Activated gamma-delta T cell treated with Interleukin-2 at 50 U/mL for 16 hours (primary cell): ENCODE data around the gene TMPRSS11A.

Source experiments
- DNase-seq: peaks from one replicate; pipeline ENCODE4 v3.0.0-alpha.2; 2020

Gene TMPRSS11A

DNA sequence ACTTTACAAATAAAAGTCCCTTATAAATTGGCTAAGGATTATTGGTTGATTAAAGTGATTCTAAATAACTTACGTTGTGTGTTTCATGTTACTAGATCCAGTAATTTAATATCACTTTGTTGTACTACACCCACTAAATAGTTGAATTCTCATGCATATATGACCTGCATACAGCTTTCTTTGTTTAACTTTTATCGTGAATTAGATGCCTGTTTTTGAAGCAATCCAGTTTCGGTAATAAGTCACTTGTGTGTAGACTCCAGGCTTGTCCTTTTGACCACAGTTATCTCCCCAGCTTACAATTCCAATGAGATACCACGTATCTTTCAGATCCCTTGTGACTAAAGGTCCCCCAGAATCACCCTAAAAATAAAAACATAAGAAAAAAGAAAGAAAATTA lies 52.2 kb downstream of the TMPRSS11A start:
- DNase-seq, result no peak

DNA sequence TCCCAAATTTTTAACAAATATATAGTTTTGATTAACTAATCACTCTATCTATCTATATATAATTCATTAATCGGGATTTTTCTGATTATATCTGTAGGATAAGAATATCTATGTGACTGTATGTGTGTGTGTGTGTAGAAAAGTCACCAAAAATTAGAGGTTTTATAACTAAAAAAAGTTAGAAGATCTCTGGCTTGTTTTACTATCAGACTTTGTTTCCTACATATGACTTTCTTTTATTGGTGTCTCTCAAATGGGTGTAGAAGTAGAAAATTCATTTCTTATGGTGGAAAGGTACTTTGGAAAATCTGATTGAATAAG lies 52.7 kb downstream of the TMPRSS11A start:
- no peak for DNase-seq

DNA sequence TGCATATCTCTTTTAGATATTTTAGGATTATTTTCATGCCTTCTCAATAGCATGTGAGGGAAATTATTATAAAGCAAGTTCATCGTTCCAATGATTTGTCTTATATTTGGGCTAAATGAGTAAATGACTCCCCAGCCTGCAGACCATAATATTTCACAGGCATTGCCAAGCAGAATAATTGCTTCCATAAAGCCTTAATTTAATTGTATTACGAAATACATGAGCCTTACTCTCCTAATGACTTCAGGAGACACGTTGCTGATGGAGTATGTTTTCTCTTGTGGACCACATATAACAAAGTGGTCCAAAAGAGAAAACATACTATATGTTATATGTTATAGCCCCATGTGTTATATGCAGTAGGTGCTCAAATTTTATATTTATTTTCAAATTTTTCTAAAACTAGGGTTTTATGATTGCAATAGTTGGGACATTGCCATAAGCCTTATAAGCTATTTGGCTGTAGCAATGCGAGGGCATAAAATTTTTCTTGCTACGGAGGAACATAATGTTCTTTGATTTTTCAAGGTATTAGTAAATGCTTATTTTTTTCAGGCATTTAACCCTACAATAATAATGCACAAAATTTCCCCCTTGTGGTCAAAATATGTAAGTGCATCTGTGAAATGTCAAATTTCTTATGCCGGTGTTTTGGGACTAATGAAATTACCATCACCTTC lies 53.2 kb downstream of the TMPRSS11A start:
- DNase-seq, result no peak

DNA sequence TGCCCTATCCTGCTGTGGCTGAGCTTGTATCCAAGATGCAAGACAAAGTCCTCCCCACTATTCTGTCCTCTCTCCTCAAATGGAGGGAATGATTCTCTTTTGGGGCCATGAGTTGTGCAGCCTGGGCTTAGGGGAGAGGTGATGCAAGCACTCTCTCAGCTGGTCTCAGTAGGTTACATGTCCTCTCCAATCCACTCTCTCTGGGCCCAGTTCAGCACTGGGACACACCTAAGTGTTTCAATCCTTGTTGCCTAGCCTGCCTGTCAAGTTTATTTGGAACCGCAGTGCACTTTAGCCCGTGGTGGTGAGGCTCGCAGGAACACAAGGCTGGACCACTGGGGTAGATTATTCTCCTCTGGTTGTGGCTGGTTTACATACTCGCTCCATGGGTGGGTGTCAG lies 55.6 kb downstream of the TMPRSS11A start:
- no peak for DNase-seq

DNA sequence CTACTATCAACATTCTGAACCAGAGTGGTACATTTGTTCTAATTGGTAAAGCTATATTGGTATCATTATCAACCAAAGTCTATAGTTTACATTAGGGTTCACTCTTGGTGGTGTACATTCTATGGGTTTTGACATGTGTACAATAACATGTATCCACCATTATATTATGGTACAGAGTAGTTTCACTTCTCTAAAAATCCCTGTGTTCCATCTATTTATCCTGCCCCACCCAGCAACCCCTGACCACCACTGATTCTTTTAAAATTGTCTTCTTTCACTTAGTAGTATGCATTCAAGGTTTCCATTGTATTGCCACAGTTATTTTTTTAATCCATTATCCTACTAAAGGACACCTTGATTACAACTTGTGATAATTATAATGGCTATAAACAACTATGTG lies 64.2 kb downstream of the TMPRSS11A start:
- DNase-seq, result no peak

DNA sequence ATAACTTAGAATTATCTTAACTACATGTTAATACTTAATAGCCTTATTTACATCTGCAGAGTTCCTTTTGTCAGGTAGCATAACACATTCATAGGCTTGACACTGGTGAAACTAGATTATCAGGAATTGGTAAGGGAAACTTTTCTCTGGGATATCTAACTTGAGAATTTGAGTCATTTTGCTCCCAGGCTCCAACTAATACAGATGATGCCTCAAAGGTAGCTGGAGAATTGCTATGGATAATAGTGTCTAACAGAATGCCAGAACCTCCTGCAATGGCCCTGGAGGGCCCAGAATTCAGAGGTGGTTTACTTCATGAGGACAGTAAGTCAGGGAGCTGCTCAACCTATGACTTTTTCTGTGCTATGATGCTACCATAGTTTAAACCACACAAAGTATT lies 65.6 kb downstream of the TMPRSS11A start:
- no peak for DNase-seq

DNA sequence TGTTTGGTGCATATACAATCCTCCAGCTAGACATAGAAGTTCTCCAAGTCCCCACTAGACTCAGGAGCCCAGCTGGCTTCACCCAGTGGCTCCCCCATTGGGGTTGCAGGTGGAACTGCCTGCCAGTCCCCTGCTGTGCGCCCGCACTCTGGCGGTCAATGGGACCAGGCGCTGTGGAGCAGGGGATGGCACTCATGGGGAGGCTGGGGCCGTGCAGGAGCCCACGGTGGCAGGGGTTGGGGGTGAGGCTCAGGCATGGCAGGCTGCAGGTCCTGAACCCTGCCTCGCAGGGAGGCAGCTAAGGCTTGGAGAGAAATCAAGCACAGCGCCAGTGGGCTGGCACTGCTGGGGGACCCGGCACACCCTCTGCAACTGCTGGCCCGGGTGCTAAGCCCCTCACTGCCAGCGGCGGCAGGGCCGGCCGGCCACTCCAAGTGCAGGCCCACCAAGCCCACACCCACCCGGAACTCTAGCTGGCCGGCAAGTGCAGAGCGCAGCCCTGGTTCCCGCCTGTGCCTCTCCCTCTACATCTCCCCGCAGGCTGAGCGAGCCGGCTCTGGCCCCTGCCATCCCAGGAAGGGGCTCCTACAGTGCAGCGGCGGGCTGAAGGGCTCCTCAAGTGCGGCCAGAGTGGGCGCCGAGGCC lies 66.8 kb downstream of the TMPRSS11A start:
- no peak for DNase-seq

DNA sequence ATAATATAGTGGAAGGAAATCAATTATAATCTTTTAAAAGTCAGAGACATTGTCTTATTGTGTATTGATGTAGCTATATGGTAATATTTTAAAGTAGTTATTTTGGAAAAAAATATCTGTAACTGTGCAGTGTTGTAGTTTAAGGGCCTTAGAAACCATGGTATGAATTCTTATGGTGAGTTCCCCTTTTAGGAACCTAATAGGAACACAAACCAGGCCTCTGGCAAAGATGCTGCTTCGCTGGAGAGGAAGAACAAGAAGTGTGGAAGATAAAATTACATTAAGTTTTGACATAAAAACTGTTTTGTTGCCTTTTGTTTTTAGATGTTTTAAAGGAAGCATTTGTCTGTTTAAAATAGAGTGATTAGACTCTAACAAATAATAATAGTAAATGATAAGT lies 68.6 kb downstream of the TMPRSS11A start:
- DNase-seq, result no peak

DNA sequence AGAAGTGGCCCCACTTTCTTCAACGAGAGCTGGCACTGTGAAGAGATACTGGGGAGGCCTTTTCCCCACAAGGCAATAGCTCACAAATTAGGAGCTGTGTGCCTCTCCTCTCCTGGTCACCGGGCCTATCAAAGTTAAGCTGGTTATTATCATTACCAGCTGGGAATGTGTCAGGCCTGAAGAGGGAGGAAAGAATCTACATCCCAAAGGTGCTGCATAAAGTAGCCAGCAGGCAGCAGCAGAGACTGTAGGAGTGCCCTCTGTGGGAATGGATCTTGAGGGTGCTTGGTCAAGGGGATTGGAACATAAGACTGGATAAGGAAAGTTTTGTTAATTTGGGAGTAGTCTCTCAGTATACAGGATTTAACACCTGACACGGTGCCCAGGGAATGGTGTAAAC lies 70.4 kb downstream of the TMPRSS11A start:
- DNase-seq, result no peak

DNA sequence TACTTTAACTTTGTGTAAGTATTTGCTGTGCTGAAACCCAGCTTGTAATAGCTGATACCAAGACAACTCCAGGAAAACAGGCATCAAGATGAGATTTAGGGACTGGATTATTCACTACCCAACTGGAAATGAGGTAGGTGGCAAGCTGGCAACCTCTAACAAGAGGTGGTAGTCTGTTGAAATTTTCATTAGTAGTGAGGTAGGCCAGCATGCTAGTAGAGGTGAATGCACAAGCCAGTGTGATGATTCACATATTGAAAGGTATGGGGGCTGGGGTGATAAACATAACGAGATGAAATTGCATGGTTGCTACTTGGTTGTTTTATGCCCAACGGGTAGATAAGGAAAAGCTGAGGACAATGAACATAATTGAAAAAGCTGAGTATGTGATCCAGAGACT lies 71.0 kb downstream of the TMPRSS11A start:
- DNase-seq, result no peak

DNA sequence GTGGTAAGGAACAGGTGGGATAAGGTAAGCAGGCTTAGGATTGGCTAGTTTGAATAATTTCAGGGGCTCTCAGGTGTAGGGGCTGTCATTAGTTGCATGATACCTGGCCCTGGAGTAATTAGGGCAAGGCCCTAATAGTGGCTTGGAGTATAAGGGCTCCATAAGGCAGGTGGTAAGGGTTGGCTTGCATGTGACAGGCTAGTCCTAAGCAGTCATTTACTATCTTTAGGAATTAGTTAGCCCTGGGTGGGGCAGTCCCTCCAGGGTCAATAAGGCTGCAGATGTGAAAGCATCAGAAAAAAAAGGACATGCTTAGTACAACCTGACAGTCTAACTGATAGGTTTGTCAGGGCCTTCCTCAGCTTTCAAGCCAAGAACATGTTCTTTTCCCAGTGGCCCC lies 71.6 kb downstream of the TMPRSS11A start:
- no peak for DNase-seq

DNA sequence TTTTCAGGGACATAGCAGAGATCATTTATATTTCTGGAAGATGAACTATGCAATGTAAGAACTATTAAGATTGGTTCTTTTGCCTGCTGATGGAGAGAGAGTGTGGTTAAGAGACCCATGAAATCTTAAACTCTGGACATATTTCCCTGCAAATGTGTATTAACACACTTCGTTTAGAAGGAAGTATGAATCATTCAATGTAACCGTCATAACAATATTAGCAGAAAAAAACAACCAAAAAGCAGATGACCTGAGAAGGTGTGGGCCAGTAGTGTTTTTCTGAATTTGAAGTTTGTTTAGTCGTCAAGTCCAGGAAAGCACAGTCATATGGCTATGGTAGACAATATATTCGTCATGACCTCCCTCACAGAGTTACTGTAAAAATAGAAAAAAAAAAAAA lies 77.0 kb downstream of the TMPRSS11A start:
- DNase-seq, result no peak

DNA sequence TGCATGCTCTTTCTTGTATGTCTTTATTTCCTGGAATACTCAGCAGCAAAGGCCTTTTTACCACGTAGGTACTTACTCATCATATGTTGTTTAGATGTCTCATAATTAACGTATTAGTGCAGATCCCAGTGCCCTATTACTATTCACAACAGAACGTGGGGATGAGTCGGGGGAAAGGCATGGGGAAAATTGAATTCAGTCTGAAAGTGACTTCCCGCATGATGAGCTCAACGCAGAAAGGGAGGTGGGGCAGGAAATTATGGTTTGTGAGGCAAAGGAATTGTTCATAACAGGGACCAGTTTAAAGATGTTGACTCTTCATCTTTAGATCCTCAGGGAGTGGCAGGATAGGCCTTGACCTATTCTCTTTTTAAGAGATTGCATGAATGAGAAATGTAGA lies 77.5 kb downstream of the TMPRSS11A start:
- no peak for DNase-seq

DNA sequence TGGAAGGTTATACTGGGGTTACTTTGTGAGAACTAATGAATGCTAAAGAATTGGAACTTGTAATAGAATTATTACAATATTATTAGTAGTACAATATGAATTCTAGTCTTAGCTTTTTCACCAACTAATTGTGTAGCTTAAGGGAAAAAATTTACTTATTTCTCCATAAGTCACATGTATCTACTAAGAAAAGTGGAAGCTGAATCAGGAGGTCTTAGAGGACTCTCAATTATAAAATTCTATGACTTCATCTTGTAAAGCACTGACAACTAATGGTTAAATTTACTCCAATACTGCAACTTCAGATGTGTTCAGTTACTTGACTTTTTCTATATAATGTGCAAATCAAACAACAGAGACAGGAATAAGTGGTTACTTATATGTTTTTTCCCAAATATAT lies 78.6 kb downstream of the TMPRSS11A start:
- DNase-seq, result no peak

DNA sequence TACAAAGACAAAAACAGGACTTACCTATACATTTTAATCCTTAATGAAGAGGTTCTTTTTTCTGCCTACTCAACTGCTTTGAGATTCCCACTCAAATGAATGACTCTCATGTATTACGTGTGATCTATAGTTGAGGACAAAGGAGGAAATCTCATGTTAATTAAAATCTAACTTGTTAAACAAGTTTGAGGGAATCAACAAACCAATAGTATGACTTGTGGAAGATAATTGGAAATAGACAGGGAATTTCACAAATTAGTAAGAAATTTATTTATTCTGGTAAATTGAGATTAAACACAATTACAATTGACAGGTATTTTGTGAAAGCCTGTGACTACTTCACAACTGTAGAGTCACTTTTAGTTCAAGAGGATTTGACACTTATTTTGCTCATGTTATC lies 79.4 kb downstream of the TMPRSS11A start, which contains the start of gene TMPRSS11D:
Gene TMPRSS11D, minus strand, starts transcription at position 101 of the 400 bp plus-strand sequence. Its CDS starts 69 bp downstream, at position 32.
- no peak for DNase-seq

DNA sequence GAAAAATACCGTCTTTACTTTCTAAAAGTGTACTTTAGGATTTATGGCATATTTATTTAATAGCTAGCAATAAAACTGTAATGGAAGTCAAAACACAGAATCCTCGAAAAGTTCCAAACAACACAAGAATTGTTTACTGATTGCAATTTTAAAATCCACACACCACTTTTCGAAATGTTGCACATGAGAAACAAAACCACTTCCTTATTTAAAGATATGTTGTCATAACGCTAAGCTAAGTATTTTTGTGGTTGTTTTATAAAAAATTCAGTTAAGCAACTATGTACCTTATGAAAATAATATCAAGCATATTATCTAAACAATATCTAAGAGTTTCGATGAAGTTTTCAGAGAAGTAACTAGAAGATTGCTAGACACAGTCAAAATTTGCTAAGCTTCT lies 79.8 kb downstream of the TMPRSS11A start:
- DNase-seq, result no peak

DNA sequence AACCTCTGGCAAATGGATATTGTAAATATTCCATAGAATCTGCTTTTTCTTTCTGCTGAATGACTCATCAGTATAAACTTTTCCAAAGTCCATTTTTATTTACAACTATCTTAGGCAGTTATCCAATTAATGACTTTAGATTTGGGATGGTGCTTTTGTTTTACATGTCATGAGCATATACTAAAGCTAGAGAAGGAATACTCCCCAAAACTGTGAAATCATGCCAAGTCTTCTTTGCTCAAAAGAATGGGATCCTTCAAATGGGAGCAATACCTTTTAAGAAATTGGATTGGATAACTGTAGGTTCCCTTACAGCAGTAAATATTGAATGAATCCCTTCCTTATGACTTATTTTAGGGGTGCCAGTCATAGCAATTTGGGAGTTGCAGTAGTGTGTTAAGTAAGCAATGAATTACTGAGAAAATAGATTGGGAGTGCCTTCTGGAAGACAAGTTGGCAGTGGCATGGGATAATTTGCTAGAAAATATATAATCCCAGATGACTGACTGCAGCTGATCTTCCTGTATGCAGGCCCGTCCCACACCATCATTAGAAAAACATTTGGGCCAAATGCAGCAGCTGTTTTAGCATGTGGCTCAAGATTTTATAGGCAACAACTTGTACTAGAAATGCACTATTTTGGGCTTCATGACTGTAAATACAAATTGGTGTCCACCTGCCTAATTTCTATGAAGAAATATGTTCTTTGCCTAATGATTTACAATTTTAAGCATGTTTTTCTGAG lies 82.3 kb downstream of the TMPRSS11A start:
- DNase-seq, result no peak

DNA sequence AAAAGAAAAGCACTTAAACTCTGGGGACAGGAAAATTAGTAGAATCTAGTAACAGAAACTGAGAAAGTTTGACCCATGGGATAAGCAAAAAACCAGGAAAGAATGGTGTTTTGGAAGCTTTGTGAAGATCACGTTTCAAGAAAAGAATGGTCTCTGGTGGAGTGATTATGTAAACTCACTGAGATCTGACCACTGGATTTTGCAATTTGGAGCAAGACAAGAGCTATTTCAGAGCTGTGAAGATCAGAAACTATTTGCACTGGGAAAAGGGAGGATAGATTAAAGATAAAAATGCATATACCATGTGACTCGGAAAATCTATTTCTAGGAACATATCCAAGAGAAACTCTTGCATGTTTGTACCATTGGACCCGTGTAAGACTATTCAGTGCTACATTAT lies 83.8 kb downstream of the TMPRSS11A start:
- DNase-seq, result no peak

DNA sequence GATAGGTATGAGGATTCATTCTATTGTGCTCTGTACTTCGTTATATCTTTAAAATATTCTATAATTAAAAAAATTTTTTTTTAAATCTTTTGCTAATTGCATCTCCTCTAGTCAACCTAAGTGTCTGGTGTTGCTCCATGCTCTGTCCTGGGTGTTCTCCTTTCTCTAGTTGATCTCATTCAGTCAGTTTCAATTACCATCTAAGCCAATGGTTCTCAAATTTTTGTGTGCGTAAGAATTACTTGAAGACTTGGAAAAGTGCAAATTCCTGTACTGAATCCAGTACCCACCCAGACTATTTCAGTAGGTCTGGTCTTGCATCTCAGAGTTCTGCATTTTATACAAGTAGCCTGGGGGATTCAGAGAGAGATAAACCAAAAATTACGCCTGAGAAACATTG lies 86.2 kb downstream of the TMPRSS11A start:
- no peak for DNase-seq

DNA sequence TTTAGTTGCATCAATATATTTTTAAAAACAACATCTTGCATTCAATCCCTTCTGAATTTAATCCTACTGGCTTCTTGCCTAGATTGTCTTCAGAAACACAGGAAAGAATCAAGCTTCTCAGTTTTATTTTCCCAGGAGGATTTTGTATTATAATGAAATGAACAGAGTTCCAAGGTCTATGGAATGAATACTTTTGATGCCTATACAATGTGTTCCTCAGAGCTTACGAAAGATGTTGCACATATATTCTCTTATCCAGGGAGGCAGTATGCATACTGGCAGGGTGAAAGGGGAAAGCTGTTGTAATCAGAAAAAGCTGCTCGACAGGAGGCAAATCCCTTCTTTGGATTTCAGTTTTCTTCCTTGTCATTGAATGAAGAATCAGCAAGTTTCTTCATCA lies 88.3 kb downstream of the TMPRSS11A start:
- no peak for DNase-seq

DNA sequence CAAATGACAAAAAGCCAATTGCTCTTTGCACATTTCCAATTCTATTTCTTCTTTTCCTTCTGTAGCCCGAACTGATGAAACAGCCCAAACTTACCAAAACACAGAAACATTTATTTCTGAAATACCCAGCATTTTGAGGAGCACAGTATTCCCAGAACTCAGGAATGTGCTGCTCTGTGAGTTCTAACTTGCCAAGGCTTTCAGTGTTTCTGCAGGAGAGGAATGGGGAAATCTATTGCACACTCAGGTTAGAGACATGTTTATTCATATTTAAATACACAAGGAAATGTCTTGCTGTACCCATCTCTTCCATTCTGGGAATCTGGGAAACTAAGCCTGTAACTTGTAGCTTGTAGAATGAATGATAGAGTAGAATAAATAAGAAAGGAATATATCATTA lies 90.2 kb downstream of the TMPRSS11A start:
- DNase-seq, result no peak

DNA sequence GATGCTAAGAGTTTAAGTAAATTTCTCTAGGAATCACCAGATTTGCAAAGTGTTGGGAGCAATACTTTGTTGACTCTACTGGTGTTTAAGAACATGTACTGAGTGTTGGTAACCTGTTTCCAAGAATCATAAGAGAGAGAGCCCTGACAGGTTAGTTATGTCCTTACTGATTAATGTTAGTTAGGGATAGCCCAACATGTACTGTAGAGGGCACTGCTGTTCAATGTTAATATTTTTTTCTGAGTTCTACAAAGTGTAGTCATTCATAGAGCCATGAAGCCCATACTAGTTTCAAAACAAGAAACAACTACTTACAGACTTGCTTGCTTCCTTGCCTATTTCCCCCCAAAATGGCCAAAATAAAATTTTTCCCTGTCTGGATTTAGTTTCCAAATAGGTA lies 91.4 kb downstream of the TMPRSS11A start:
- DNase-seq, result no peak

DNA sequence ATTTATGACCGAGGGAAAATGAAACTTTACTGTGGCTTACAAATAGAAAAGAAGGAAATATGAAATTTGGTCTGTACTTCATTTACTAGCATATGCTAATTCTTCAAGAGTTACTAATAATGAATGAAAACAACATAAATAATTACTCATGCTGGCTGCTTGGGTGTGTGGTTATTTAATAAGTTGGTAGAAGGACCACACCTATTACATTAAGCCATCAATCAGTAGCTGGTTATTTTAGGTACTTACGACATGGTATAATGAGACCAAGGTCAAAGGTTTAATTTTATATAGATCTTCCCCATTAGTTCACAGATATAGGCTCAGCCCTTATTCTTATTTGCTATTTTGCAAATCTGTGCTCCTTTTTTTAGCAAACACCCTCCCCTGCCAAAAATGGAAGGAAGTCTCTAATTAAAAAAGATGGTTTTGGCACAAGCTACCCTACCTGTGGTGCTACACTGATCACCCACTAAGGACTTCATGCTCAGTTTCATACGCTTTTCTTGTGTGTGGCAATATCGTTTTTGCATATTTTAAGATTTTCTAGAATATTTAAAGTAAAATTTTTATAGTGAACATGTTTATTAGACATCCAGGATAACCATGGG lies 93.6 kb downstream of the TMPRSS11A start:
- DNase-seq, result no peak

DNA sequence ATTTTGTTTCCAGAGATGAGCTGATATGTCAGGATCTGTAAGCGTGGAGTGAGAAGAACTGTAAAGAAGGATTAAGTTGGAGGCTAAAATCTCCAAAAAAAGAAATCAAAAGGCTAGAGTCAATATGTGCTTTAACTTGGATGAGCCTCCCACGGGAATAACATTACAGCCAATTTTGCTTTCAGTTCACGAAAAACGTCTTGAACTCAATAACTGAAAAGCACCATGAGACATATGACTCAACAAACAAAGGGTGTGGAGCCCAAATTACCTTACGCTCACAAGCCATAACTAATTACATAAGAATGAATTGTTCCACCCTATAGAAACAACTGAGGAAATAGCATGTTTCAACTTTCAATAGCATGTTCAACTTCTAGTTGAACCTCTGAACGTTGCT lies 101.8 kb downstream of the TMPRSS11A start:
- DNase-seq, result no peak
